ENCODE measurements around the gene GNPAT. TPM values are rescaled to one million over a fixed set of nuclear protein-coding genes. Genes with fewer than 3 reads are reported as not detected.

Gene GNPAT
- total RNA-seq, 2 experiments from 2014 or later = 44.6 to 45.2 TPM

DNA sequence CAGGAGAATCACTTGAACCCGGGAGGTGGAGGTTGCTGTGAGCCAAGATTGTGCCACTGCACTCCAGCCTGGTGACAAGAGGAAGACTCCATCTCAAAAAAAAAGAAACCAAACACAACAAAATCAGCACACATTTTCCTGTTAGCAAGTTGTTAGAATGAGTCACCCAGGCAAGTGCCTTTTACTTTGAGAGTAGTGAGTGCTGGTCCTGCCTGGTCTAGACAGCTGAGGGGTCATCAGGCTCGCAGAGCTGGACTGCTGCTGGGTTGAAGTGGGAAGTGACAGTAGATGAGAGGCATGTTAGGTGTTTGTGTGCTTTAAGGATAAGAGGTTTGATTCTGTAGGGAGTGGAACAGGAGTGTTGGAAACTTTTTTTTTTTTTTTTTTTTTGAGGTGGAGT lies 31.9 kb downstream of the GNPAT start:
- peaks cover 72% of the 10 kb centered on the region for H3K36me3 Mint-ChIP-seq (ENCODE audit: low read depth)
- peak overlapping the region; percentile 87 for H3K27ac Mint-ChIP-seq
- H3K27me3 Mint-ChIP-seq = no peaks in the 10 kb centered on the region
- peaks cover 38% of the 10 kb centered on the region for H3K4me1 Mint-ChIP-seq
- DNase-seq = no peak
- H3K9me3 Mint-ChIP-seq = no peaks in the 10 kb centered on the region
- POLR2A ChIA-PET = interaction anchor here (3.4 kb wide), 1 partner anchor 31 kb away, joined by 12 read pairs; no protein-coding TSS in a partner anchor
- H3K4me3 Mint-ChIP-seq = no peak overlapping the region
- CTCF ChIA-PET = no interaction called here

DNA sequence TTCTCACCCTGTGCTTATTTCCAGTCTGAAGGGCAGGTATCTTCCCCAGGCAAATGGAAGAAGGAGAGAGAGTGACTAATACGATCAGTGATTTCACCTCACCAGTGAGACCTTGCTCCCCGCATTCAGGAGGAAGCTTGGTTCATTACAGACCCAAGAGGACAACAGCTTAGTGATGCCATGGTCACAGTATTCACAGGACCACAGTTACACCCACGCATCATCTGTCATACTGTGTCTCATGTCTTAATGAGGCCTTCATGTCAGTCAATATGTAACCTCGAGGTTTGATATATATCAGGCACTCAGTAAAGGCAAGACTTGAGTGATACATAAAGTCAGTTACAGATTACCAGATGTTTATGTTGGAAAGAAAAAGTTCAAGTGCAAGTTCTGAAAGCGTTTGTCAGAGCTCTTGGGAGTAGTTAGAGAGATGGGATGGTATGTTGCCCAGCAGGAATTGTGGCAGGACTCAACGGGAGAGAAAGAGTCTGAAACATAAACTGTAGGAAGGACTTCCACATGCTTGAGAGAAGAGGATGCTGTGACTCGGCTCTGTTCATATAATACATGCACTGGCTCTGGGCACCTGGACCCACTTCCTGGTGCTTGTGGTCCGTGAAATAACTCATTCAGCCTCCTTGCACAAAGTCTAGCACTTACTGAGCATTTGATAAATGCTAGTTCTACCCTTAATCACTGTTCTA lies 33.3 kb downstream of the GNPAT start:
- no peaks in the 10 kb centered on the region for H3K9me3 Mint-ChIP-seq
- CTCF ChIA-PET = no interaction called here
- POLR2A ChIA-PET = interaction anchor here (1.7 kb wide), 1 partner anchor 64 kb away, joined by 9 read pairs; the partner anchor contains the start of genes EXOC8 and SPRTN
- no peaks in the 10 kb centered on the region for H3K27me3 Mint-ChIP-seq
- no peak overlapping the region for H3K4me3 Mint-ChIP-seq
- H3K27ac Mint-ChIP-seq = peak overlapping the region; percentile 61
- H3K4me1 Mint-ChIP-seq = peaks cover 38% of the 10 kb centered on the region
- peaks cover 70% of the 10 kb centered on the region for H3K36me3 Mint-ChIP-seq (ENCODE audit: low read depth)
- DNase-seq = no peak

DNA sequence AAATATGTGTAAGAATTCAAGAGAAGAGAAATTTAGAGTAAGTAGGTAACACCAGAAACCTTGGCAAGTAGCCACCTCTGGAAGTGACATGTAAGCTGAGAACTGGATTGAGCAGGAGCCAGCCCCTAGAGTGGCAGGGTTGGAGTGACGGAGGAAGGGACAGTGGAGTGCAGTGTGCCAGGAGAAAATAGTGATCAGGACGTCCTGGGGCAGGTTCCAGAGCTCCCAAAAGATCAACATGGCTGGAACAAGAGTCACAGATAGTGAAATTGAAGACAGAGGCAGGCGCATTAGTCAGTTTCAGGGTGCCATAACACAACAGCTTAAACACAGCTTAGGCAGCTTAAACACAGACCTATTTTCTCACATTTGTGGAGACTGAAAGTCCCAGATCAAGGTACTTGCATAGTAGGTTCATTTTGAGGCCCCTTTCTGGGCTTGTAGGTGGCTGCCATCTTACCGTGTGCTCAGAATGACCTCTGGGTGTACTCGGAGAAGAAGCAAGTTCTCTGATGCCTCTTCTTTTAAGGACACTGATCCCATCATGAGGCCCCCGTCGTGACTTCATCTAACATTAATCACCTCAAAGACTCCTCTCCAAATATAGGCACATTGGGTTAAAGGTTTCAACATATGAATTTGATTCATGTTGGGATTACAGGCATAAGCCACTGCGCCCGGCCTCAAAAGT lies 37.2 kb downstream of the GNPAT start:
- no peaks in the 10 kb centered on the region for H3K27me3 Mint-ChIP-seq
- no peak for DNase-seq
- peaks cover 10% of the 10 kb centered on the region for H3K4me1 Mint-ChIP-seq
- no peak overlapping the region for H3K4me3 Mint-ChIP-seq
- POLR2A ChIA-PET = no interaction called here
- peaks cover 37% of the 10 kb centered on the region for H3K36me3 Mint-ChIP-seq (ENCODE audit: low read depth)
- CTCF ChIA-PET = interaction anchor here (1.5 kb wide), 1 partner anchor 12 kb away, joined by 4 read pairs; no protein-coding TSS in a partner anchor
- H3K9me3 Mint-ChIP-seq = no peaks in the 10 kb centered on the region
- H3K27ac Mint-ChIP-seq = no peak overlapping the region

DNA sequence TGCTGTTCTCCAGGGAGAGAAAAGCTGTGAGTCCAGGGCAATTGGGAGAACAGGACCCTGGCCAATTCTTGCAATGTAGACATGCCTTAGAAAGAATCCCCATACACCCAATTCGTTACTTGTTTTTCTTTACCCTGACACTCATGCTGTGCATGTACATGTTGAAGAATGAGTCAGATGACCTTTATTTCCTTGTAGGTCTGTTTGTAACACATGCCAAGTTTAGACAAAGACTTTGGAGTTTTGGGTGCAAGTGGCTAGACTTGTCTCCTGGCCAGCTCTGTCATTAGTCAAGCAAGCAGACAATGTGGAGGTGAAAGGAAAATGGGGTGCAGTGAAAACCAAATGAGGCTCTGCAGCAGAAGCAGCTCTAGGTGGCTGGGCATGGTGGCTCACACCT lies 38.1 kb downstream of the GNPAT start:
- H3K27me3 Mint-ChIP-seq = no peaks in the 10 kb centered on the region
- no peak for DNase-seq
- H3K4me3 Mint-ChIP-seq = no peak overlapping the region
- POLR2A ChIA-PET = no interaction called here
- no peaks in the 10 kb centered on the region for H3K9me3 Mint-ChIP-seq
- no peak overlapping the region for H3K27ac Mint-ChIP-seq
- CTCF ChIA-PET = interaction anchor here (1.7 kb wide), 1 partner anchor 13 kb away, joined by 4 read pairs; no protein-coding TSS in a partner anchor
- peaks cover 6% of the 10 kb centered on the region for H3K4me1 Mint-ChIP-seq
- peaks cover 35% of the 10 kb centered on the region for H3K36me3 Mint-ChIP-seq (ENCODE audit: low read depth)

DNA sequence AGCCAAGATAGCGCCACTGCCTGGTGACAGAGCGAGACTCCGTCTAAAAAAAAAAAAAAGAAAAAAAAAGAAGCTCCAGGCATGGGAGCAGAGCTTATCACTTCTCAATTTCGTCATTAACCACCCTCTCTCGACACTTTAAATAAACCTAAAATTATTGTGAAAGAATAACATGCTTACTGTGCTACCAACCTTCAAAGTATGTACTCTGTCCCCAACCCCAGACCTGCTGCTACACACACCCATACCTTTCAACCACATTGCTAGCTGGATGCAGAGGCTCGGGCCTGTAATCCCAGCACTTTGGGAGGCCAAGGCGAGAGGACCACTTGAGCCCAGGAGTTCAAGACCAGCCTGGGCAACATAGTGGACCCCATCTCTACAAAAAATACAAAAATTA lies 38.7 kb downstream of the GNPAT start:
- POLR2A ChIA-PET = no interaction called here
- Mint-ChIP-seq H3K4me3 (no peak overlapping the region), H3K27ac (no peak overlapping the region), H3K9me3 (no peaks in the 10 kb centered on the region), H3K27me3 (no peaks in the 10 kb centered on the region), H3K36me3 (ENCODE audit: low read depth) (peaks cover 29% of the 10 kb centered on the region), H3K4me1 (peaks cover under 1% of the 10 kb centered on the region)
- DNase-seq = no peak
- CTCF ChIA-PET = interaction anchor here (1.7 kb wide), 1 partner anchor 13 kb away, joined by 4 read pairs; no protein-coding TSS in a partner anchor

DNA sequence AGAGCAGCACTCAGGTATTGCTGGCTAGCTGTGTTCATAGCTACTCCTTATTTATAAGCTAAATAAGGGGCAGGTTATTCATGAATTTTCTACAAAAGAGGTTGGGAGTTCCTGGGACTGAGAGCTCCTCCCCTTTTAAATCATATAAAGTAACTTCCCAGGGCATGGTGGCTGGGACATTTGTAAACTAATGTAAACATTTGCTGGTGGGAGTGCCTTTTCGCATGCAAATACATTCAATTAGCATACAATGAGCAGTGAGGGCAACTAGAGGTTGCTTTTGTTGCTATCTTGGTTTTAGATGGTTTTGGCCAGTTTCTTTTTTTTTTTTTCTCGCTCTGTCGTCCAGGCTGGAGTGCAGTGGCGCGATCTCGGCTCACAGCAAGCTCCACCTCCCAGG lies 43.4 kb downstream of the GNPAT start:
- H3K36me3 Mint-ChIP-seq (ENCODE audit: low read depth) = no peaks in the 10 kb centered on the region
- no peaks in the 10 kb centered on the region for H3K4me1 Mint-ChIP-seq
- no peak overlapping the region for H3K4me3 Mint-ChIP-seq
- DNase-seq = no peak
- ChIA-PET POLR2A (no interaction called here), CTCF (no interaction called here)
- no peak overlapping the region for H3K27ac Mint-ChIP-seq
- no peaks in the 10 kb centered on the region for H3K9me3 Mint-ChIP-seq
- no peaks in the 10 kb centered on the region for H3K27me3 Mint-ChIP-seq

DNA sequence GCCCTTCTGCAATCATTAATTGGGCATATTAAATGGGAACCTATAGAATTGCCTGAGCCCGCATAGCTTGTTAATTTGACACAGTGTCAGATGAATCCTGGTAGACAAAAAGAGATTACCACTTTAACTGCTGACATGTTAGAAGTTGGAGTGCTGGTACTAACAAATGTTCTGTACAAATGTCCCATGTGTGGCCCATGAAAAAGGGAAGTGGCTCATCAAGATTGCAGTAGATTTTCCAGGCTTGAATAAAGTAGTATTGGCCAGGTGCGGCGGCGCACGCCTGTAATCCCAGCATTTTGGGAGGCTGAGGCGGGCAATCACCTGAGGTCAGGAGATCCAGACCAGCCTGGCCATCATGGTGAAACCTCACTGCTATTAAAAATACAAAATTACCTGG lies 45.6 kb downstream of the GNPAT start:
- DNase-seq = no peak
- Mint-ChIP-seq H3K27me3 (no peaks in the 10 kb centered on the region), H3K27ac (no peak overlapping the region), H3K36me3 (ENCODE audit: low read depth) (no peaks in the 10 kb centered on the region), H3K9me3 (no peaks in the 10 kb centered on the region), H3K4me1 (no peaks in the 10 kb centered on the region), H3K4me3 (no peak overlapping the region)
- POLR2A ChIA-PET = no interaction called here
- CTCF ChIA-PET = no interaction called here

DNA sequence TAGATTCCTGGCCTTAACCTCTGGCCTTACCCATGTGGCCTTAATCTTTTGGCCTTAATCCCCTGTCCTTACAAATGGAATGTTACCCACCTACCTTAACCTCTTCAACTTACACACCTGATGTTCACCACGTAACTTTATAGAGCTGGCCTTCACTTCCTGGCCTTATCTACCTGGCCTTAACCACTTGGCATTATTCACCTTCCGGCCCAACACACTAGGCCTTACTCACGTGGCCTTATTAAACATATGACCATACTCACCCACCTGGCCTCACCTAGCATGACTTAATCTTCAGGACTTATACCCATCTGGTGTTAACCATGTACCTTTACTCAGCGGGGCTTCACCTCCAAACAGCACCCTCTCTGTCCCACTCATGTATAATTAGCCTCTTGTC lies 54.9 kb downstream of the GNPAT start:
- H3K4me1 Mint-ChIP-seq = no peaks in the 10 kb centered on the region
- H3K27ac Mint-ChIP-seq = no peak overlapping the region
- ChIA-PET POLR2A (no interaction called here), CTCF (interaction anchor here (0.8 kb wide), 1 partner anchor 9 kb away, joined by 4 read pairs; no protein-coding TSS in a partner anchor)
- no peaks in the 10 kb centered on the region for H3K9me3 Mint-ChIP-seq
- no peaks in the 10 kb centered on the region for H3K36me3 Mint-ChIP-seq (ENCODE audit: low read depth)
- H3K27me3 Mint-ChIP-seq = no peaks in the 10 kb centered on the region
- H3K4me3 Mint-ChIP-seq = no peak overlapping the region
- no peak for DNase-seq

DNA sequence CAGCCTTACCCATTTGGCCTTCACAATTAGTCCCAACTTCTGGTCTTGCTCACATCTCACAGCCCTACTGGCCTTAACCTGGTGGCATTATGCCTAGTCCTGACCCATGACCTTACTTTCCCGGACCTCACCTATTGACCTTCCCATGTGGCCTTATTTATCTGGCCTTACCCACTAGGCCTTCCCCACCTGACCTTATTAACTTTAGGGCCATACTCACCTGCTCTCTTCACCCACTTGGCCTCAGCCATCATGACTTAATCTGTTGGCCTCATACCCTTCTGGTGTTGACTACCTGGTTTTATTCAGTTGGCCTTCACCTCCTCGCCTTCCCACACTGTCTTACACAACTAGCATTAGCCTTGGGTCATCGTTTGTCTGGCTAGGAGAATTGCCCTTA lies 61.0 kb downstream of the GNPAT start:
- Mint-ChIP-seq H3K36me3 (ENCODE audit: low read depth) (no peaks in the 10 kb centered on the region), H3K4me1 (no peaks in the 10 kb centered on the region), H3K27me3 (no peaks in the 10 kb centered on the region), H3K4me3 (no peak overlapping the region), H3K27ac (no peak overlapping the region), H3K9me3 (no peaks in the 10 kb centered on the region)
- DNase-seq = no peak
- ChIA-PET CTCF (no interaction called here), POLR2A (no interaction called here)

DNA sequence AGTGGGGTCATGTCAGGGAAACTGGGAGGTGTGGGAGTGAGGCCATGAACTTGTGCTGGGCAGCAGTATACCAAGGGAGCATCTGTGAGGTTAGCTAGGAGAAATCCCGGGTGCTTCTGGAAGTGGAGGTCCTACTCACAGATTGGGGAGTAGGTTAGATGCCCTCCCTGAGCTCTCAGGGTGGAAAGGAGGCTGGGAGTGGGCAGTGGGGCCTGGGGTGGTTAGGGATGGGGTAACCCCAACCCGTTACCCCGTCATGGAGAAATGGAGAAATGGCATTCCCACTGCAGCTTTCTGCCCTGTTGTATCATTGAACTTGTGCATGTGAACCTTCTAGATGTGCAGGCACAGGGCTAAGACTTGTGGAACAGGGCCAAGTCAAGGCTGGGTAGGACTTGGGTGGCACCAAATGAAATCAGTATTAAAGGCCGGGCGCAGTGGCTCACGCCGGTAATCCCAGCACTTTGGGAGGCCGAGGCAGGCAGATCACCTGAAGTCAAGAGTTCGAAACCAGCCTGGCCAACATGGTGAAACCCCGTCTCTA lies 69.5 kb downstream of the GNPAT start:
- no peaks in the 10 kb centered on the region for H3K27me3 Mint-ChIP-seq
- no peak for DNase-seq
- POLR2A ChIA-PET = no interaction called here
- no peaks in the 10 kb centered on the region for H3K36me3 Mint-ChIP-seq (ENCODE audit: low read depth)
- CTCF ChIA-PET = no interaction called here
- H3K27ac Mint-ChIP-seq = no peak overlapping the region
- no peak overlapping the region for H3K4me3 Mint-ChIP-seq
- H3K4me1 Mint-ChIP-seq = no peaks in the 10 kb centered on the region
- H3K9me3 Mint-ChIP-seq = no peaks in the 10 kb centered on the region

DNA sequence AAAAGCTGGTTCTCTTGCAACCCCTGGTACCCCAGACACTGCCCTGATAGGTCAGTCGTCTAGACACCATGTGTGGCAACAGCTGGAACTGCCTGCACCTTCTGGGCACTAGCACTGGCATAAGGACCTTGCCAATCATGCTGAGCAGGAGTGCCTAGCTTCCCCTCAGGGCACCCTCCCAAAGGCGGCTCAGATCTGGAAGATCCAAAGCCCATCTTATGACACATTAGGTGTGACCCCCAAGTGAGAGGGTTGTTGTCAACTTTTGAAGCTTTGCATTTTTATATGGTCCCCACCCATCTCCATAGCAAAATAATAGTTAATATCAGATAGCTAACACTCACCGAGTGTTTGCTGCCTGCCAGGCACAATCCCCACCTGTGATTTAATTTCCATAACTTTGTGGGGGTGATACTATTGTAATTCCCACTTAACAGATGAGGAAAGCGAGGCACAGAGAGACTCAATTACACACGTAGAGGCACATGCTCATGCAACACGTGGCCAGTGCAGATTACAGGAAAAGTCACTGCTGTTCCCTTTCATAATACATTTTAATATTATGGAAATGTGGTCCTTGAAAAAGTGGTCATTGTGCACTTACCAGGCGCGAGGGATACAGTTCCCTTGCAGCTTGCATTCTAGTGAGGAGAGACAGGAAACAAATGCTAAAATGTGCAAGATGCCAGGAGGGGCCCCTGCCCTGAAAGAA lies 70.9 kb downstream of the GNPAT start:
- CTCF ChIA-PET = no interaction called here
- H3K4me3 Mint-ChIP-seq = no peak overlapping the region

DNA sequence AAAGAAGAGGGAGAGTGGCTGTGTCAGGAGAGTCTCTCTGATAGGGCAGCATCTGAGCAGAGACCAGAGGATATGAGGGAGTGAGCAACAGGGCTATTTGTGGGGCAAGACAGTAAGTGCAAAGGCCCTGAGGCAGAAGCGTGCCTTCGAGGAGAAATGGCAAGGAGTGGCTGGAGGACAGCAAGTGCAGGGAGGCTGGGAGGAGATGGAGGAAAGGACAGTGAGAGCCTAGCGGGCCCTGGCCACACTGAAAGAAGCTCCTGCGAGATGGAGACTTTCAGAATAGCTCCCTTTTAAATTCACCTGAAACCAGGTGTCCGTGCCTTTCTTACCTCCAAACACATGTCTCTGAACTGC lies 71.4 kb downstream of the GNPAT start:
- CTCF ChIA-PET = interaction anchor here (2.2 kb wide), 1 partner anchor 291 kb away, joined by 6 read pairs; no protein-coding TSS in a partner anchor
- H3K9me3 Mint-ChIP-seq = no peaks in the 10 kb centered on the region
- peaks cover 2% of the 10 kb centered on the region for H3K4me1 Mint-ChIP-seq
- H3K4me3 Mint-ChIP-seq = no peak overlapping the region
- POLR2A ChIA-PET = no interaction called here
- no peaks in the 10 kb centered on the region for H3K27me3 Mint-ChIP-seq
- no peak for DNase-seq
- no peak overlapping the region for H3K27ac Mint-ChIP-seq
- no peaks in the 10 kb centered on the region for H3K36me3 Mint-ChIP-seq (ENCODE audit: low read depth)

More for the DNA sequence above, 70.9 kb downstream of the GNPAT start:
- no peak for DNase-seq
- POLR2A ChIA-PET = interaction anchor here (1.1 kb wide), 1 partner anchor 9 kb away, joined by 3 read pairs; no protein-coding TSS in a partner anchor
- H3K9me3 Mint-ChIP-seq = no peaks in the 10 kb centered on the region
- H3K27ac Mint-ChIP-seq = no peak overlapping the region
- H3K4me1 Mint-ChIP-seq = peaks cover 2% of the 10 kb centered on the region
- no peaks in the 10 kb centered on the region for H3K36me3 Mint-ChIP-seq (ENCODE audit: low read depth)
- no peaks in the 10 kb centered on the region for H3K27me3 Mint-ChIP-seq

DNA sequence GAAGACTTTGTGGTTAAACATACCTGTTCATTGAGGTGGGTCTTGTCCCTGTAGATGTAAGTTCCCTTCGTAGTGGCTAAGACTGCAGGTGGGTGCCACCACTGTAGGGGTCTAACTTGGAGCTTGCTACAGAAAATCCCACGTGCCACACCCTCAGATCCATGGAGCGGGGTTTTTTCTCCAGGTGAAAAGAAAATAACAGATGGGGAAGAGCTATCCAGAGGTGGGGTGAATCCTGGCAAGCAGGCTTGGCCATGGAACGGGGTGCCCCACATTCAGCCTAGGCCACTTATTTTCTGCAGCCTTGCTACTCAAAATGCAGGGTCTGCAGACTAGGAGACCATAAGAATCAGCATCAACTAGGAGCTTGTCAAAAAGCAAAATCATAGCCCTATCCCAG lies 72.6 kb downstream of the GNPAT start:
- H3K36me3 Mint-ChIP-seq (ENCODE audit: low read depth) = no peaks in the 10 kb centered on the region
- no peak overlapping the region for H3K4me3 Mint-ChIP-seq
- ChIA-PET CTCF (interaction anchor here (2.2 kb wide), 1 partner anchor 290 kb away, joined by 6 read pairs; no protein-coding TSS in a partner anchor), POLR2A (interaction anchor here (0.8 kb wide), 1 partner anchor 24 kb away, joined by 4 read pairs; the partner anchor contains the start of genes EXOC8 and SPRTN)
- H3K27me3 Mint-ChIP-seq = no peaks in the 10 kb centered on the region
- DNase-seq = no peak
- peaks cover 2% of the 10 kb centered on the region for H3K4me1 Mint-ChIP-seq
- no peaks in the 10 kb centered on the region for H3K9me3 Mint-ChIP-seq
- H3K27ac Mint-ChIP-seq = no peak overlapping the region
